Activated CD8-positive, alpha-beta memory T cell treated with anti-CD3 and anti-CD28 coated beads, Interleukin-2, amount 50 U/mL, for 48 hours (primary cell): Measurements from ENCODE around the gene ZNF555.

ENCODE experiments used
- DNase-seq: peaks from one replicate; pipeline ENCODE4 v3.0.0-alpha.2; 2020

The ZNF555 gene

DNA sequence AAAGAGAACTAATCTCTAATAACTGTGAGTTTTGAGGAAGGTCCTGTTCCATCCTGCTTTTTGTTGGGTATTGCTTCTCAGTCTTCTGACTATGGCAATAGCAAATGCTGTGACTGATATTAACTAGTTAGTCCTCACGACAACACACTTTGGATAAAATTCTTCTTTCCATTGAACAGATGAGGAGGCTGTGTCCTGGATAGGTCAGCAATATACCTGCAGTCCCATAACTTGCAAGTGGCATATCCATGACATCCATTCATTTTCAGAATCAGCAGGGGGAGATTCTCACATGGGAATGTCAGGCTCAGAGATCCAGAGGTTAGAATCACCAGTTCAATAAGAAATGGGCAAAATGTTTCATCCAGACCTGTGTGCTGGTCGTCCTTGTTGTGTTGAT is 14.3 kb upstream of the ZNF555 start:
- no peak for DNase-seq

DNA sequence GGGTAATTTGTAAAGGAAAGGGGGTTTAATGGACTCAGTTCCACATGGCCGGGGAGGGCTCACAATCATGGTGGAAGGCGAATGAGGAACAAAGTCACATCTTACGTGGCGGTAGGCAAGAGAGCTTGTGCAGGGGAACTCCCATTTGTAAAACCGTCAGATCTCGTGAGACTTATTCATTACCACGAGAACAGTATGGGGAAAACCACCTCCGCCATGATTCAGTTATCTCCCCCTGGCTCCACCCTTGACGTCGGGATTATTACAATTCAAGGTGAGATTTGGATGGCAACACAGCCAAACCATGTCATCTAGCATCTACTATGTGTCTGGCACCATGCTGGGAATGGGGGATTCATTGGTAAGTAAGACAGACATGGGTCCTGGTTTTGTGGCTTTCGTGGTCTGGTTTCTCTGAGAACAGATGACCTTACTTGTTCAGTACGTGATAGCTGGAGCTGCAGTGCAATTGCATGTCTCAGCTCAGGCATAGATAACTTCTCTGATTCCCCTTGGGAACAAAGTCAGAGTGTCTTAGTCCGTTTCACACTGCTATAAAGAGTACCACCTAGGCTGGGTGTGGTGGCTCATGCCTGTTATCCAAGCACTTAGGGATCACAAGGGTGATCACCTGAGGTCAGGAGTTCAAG is 13.3 kb upstream of the ZNF555 start:
- no peak for DNase-seq

DNA sequence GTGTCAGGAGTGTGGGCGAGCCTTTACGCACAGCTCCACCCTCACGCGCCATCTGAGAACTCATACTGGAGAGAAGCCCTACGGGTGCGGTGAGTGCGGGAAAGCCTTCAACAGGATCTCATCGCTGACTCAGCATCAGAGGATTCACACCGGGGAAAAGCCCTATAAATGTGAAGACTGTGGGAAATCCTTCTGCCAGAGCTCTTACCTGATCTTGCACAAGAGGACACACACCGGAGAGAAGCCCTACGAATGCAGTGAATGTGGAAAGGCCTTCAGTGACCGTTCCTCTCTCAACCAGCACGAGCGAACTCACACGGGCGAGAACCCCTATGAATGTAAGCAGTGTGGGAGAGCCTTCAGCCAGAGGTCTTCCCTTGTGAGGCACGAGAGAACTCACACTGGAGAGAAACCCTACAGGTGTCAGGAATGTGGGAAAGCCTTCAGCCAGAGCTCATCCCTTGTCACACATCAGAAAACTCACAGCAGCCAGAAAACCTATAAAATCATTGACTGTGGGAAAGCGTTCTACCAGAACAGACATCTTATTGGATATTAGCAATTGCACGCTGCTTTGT is 6.9 kb upstream of the ZNF555 start:
- no peak for DNase-seq

DNA sequence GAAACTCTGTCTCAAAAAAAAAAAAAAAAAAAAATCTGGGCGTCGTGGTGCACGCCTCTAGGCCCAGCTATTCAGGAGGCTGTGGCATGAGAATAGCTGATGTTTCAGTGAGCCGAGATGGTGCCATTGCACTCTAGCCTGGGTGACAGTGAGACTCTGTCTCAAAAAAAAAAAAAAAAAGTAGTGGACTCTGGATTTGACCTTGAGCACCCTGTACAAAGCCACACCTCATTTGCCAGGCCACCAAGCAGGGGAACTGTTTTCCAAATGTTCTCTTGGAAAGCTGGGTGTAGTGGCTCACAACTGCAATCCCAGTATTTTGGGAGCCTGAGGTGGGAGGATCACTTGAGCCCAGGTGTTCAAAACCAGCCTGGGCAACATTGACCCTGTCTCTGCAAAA is 3.8 kb upstream of the ZNF555 start:
- DNase-seq: no peak

GRCh38 chr19:2841855-2842574 is 740 bp downstream of the ZNF555 start:
- DNase-seq: no peak

- DNase-seq: no peak
These were observed 3.8 kb downstream of the ZNF555 start for GRCh38 chr19:2845107-2845506.

GRCh38 chr19:2846180-2846894 is 5.1 kb downstream of the ZNF555 start:
- no peak for DNase-seq

- DNase-seq: no peak
These were observed 6.2 kb downstream of the ZNF555 start for GRCh38 chr19:2847507-2847906.

DNA sequence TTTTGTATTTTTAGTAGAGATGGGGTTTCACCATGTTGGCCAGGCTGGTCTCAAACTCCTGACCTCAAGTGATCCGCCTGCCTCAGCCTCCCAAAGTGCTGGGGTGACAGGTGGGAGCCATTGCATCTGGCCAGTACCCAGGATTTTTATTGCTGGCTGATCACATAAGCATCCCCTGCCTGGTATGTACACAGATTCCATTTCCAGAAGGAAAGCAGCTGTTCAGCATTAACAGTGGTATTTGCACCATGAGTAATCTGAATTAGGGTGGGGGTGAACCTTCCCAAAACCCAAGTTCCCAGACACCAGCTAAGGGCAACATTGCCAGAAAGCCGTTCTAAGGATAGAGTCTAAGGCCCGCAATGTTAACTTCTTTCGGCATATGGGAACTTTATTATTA is 7.3 kb downstream of the ZNF555 start:
- no peak for DNase-seq

GRCh38 chr19:2850256-2850925 is 9.1 kb downstream of the ZNF555 start:
- DNase-seq: no peak

- no peak for DNase-seq
These were observed 11.3 kb downstream of the ZNF555 start for GRCh38 chr19:2852598-2852997.

- no peak for DNase-seq
These were observed 11.8 kb downstream of the ZNF555 start for GRCh38 chr19:2853015-2853606.

- no peak for DNase-seq
These were observed 13.6 kb downstream of the ZNF555 start for GRCh38 chr19:2854849-2855248.

DNA sequence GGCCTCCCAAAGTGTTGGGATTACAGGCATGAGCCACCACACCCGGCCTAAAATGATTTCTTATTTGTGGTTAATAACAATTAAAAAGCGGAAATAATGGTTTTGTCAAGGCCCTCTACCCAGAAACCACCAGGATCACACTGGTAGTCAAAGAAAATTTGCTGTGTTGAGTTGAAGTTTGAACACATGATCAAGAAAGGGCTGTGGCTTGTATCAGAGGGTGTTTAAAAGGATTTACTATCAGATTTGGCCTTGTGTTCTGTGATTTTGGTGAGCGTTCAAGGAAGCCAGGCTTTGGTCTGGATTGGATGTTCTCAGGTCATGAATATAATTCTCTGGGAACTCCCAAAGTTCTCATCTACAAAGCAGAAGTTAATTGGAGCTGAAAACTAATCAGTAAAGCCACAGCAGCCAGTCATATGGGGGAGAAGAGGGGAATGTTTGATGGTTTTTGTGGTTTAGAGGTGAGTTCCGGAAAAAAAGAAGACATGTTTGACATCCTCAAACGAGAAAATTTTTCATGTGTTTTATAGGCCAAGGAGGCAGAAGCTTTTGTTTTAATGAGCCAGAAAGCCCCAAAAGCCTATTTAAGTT is 15.3 kb downstream of the ZNF555 start:
- DNase-seq: no peak

- DNase-seq: no peak
These were observed 17.6 kb downstream of the ZNF555 start for GRCh38 chr19:2858864-2859263.

- DNase-seq: no peak
These were observed 22.5 kb downstream of the ZNF555 start for GRCh38 chr19:2863816-2864215.

DNA sequence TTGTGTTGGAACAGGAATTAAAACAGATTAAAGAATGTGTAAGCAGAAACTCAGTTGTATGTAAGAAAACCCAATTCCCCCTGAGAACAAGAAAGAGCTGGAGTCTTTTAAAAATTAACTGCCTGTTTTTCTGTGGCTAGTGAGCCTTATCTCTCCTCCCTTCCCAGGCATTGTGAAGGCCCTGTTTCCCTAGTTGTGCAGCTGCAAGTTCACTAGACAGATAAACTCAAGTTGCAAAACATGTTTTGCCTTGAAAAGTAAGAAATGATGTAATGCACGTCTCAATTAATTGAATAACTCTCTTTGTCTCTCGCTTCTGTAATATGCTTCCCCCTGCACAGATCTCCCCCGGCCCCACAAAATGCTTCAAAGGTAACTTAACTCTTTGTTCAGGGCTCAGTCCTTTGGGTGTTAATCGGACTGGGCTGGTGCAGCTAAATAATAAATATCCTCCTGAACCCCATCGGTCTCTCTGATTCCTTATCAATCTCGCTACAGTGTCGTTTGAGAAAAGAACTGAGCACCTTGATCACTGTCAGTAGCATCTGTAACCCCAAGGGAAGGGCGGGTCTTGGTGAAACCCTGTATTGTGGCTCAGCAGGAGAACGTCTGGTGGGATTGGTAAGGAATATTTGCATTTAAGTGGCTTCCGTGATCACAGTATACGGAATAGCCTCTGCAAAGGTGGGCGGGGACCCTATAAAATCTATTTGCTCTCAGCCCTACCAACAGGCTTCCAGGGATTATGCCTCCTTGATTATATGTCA is 24.2 kb downstream of the ZNF555 start:
- no peak for DNase-seq

- no peak for DNase-seq
These were observed 25.3 kb downstream of the ZNF555 start for GRCh38 chr19:2866495-2867024.

- DNase-seq: no peak
These were observed 26.0 kb downstream of the ZNF555 start, which contains the start of gene ZNF556 for GRCh38 chr19:2867025-2867991. ZNF556 (plus strand) TSS chr19:2867335; CDS start chr19:2867422, 87 bp downstream.

- no peak for DNase-seq
These were observed 28.3 kb downstream of the ZNF555 start for GRCh38 chr19:2869618-2870017.
